Fibroblast of pulmonary artery (primary cell): Measurements from ENCODE around the gene MRPL4.

Experiments
- DNase-seq: peaks from one replicate; pipeline ENCODE4 v3.0.0-alpha.2; 2010; ENCODE audit warnings: low read depth
- H3K4me3 ChIP-seq: replicated peaks from 2 replicates; pipeline ENCODE4 v1.5.1; 2011; ENCODE audit warnings: low read depth, mild to moderate bottlenecking, control low read depth, low read length, moderate library complexity
- TF ChIP-seq, protein P1 (sequence below): IDR thresholded peaks from 2 replicates; pipeline ENCODE4 v1.5.1; 2011; ENCODE audit warnings: mild to moderate bottlenecking, control low read depth, low read length, inconsistent platforms; ENCODE audit errors: missing control alignments

MRPL4 gene

DNA sequence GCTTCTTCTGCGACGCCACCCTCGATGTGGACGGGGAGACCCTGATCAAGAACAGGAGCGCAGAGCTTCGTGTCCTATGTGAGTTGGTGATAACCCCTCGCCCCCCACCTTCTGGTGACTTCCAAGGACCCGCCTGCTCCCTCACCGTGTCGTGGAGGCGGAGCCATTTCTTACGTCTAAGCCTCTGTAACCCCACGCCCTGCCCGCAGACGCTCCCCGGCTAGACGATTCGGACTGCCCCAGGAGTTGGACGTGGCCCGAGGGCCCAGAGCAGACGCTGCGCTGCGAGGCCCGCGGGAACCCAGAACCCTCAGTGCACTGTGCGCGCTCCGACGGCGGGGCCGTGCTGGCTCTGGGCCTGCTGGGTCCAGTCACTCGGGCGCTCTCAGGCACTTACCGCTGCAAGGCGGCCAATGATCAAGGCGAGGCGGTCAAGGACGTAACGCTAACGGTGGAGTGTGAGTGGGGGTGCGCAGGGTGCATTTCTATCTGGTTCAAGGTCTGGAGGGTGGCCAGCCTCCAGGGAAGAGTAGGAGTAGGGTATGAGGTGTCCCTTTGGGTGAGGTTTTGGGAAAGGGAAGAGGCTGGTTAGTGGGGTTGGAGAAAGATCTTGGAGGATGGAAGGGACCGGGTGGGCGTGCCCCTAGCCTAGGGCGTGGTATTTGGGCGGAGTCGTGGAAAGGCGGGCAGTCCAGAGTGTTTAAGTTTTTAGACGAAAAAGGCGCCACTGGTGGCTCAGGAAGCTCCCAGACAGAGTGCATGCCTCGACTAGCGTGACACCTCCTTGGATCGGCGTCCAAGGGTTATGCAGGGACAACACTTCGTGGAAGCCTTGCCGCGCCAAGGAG, 41.0 kb downstream of the MRPL4 start:
- DNase-seq: no peak
- peak overlapping the region; percentile 30 for H3K4me3 ChIP-seq
- TF ChIP-seq, protein P1, sequence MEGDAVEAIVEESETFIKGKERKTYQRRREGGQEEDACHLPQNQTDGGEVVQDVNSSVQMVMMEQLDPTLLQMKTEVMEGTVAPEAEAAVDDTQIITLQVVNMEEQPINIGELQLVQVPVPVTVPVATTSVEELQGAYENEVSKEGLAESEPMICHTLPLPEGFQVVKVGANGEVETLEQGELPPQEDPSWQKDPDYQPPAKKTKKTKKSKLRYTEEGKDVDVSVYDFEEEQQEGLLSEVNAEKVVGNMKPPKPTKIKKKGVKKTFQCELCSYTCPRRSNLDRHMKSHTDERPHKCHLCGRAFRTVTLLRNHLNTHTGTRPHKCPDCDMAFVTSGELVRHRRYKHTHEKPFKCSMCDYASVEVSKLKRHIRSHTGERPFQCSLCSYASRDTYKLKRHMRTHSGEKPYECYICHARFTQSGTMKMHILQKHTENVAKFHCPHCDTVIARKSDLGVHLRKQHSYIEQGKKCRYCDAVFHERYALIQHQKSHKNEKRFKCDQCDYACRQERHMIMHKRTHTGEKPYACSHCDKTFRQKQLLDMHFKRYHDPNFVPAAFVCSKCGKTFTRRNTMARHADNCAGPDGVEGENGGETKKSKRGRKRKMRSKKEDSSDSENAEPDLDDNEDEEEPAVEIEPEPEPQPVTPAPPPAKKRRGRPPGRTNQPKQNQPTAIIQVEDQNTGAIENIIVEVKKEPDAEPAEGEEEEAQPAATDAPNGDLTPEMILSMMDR: no peak

DNA sequence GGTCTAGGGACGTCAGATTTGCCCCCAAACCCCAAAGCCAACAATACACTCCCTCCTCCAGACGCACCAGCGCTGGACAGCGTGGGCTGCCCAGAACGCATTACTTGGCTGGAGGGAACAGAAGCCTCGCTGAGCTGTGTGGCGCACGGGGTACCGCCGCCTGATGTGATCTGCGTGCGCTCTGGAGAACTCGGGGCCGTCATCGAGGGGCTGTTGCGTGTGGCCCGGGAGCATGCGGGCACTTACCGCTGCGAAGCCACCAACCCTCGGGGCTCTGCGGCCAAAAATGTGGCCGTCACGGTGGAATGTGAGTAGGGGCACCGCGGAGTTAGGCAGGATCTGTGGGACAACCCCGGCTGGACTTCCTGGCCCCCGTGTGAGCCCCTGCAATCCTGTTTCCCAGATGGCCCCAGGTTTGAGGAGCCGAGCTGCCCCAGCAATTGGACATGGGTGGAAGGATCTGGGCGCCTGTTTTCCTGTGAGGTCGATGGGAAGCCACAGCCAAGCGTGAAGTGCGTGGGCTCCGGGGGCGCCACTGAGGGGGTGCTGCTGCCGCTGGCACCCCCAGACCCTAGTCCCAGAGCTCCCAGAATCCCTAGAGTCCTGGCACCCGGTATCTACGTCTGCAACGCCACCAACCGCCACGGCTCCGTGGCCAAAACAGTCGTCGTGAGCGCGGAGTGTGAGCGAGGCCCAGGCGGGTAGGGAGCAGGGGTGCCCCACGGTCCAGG, 41.8 kb downstream of the MRPL4 start:
- no peak overlapping the region for H3K4me3 ChIP-seq
- DNase-seq: no peak
- TF ChIP-seq, protein P1: no peak

DNA sequence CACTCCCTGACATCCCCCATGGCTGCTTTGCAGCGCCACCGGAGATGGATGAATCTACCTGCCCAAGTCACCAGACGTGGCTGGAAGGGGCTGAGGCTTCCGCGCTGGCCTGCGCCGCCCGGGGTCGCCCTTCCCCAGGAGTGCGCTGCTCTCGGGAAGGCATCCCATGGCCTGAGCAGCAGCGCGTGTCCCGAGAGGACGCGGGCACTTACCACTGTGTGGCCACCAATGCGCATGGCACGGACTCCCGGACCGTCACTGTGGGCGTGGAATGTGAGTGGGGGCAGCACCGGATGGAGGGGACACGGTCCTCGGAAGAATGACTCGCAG, 42.3 kb downstream of the MRPL4 start:
- TF ChIP-seq, protein P1: no peak
- no peak for DNase-seq
- no peak overlapping the region for H3K4me3 ChIP-seq

DNA sequence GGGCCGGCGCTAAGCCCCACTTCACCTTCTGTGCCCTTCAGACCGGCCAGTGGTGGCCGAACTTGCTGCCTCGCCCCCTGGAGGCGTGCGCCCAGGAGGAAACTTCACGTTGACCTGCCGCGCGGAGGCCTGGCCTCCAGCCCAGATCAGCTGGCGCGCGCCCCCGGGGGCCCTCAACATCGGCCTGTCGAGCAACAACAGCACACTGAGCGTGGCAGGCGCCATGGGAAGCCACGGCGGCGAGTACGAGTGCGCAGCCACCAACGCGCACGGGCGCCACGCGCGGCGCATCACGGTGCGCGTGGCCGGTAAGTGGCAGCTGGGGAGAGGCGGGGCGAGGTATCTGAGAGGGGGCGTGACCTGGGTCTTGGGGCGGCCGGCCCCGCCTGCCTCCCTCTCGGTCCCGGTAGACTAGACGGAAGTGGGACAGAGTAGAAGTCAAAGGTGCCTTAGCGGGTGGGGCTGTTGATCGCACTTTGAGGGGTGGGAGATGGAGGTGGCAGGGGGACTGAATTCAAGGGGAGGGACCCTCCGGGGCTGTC, 43.4 kb downstream of the MRPL4 start:
- TF ChIP-seq, protein P1: no peak
- DNase-seq: no peak
- H3K4me3 ChIP-seq: no peak overlapping the region

DNA sequence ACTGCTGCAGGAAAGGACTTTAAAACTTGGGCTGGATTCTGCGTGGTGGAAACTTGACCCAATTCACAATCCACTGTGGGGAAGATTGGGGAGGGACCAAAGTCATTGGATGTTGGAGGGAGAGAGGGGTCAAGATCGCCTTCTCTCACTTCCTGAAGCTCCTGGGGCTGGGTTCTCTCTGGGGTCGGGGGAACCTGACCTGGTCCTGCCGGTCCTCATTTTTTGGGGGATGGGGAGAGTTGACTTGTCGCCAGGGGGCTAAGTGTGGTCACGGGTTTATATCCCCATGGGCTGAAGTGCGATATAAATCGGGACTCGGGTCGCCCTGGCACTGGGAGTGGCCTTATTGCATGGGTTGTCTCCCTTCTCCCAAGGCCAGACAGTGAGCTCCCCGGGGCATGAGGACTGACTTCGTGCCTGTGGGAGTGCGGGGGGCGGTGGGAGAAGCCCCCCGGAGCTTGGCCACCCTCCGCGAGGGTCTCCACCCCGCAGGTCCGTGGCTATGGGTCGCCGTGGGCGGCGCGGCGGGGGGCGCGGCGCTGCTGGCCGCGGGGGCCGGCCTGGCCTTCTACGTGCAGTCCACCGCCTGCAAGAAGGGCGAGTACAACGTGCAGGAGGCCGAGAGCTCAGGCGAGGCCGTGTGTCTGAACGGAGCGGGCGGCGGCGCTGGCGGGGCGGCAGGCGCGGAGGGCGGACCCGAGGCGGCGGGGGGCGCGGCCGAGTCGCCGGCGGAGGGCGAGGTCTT, 44.0 kb downstream of the MRPL4 start:
- TF ChIP-seq, protein P1: no peak
- DNase-seq: no peak
- no peak overlapping the region for H3K4me3 ChIP-seq

DNA sequence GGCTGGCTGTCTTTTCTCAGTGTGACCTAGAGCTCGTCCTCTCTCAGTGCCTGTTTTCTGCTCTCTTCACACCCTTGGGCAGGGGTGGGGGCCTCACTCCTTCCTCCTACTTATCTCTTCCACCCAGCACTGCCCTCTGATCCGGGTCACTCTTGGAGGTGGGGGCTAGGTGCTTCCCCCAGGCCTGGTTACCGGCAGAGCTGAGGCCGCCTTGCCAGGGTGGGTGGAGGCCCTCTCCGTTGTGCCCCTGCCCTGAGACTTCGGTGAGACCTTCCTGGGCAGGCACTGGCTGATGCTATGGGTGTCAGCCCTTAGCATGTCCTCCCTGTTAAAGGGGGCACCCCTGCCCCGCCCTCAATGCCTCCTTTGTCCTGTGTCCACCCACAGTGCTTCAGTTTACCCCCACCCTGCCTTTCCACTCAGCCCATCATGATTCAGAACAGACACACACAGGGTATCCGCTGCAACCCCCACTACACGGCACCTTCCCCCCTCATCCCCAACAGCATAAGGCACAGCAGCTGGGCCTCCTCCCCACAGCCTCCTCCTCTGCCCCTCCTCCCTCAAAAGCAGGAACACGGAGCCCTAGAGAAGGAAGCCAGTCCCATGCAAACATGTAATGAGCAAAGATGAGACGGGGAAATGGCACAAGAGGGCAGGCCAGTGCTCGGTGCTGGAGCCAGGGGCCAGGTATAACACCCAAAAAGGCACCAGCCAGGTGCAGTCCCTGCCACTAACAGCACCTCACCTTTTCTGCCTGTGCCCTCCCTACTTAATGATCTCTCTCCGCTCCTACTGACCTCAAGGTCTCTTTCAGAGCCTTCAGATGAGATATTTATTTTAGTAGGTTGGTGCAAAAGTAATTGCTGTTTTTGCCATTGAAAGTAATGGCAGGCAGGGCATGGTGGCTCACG, 47.8 kb downstream of the MRPL4 start:
- TF ChIP-seq, protein P1: no peak
- no peak for DNase-seq
- no peak overlapping the region for H3K4me3 ChIP-seq
